ENCODE measurements around the gene ATP2B1.
"Not testable (repeated sequence)": the region's sequence is repeated elsewhere in the genome, so short reads cannot be mapped to it uniquely, and the experiment has no call there.

The ATP2B1 gene

GRCh38 chr12:89708565-89709156 lies at the start of gene ATP2B1:
ATP2B1 (minus strand) TSS chr12:89708838; CDS start chr12:89655886, 52,952 bp downstream.
- Histone ChIP-seq H3K27ac (ENCODE audit: low read depth, low read length, poor library complexity, severe bottlenecking) (peak within 1 kb of the TSS; percentile 84), H3K79me2 (ENCODE audit: insufficient read depth, low read length) (peaks cover 61% of the 10 kb centered on the region), H3K4me1 (ENCODE audit: insufficient read depth, low read length, severe bottlenecking) (peaks cover 41% of the 10 kb centered on the region), H2AFZ (ENCODE audit: low read length) (no peak within 1 kb of the TSS), H4K20me1 (ENCODE audit: insufficient read depth, low read length) (no peaks in the 10 kb centered on the region), H3K9me2 (ENCODE audit: low read depth, low read length) (no peaks in the 10 kb centered on the region), H3K27me3 (ENCODE audit: insufficient read depth, low read length) (no peaks in the 10 kb centered on the region), H3K9me3 (ENCODE audit: low read length) (no peaks in the 10 kb centered on the region), H3K36me3 (ENCODE audit: insufficient read depth, low read length) (peaks cover 9% of the 10 kb centered on the region; the same call in 1 of the 2 replicates), H3K4me2 (ENCODE audit: low read length) (peak within 1 kb of the TSS; percentile 73), H3K9ac (ENCODE audit: low read length) (peak within 1 kb of the TSS; percentile 97), H3K4me3 (ENCODE audit: low read depth, low read length, poor library complexity, severe bottlenecking) (peak within 1 kb of the TSS; percentile 92), H3F3A (ENCODE audit: insufficient read depth, low read length) (no peaks in the 10 kb centered on the region)
- TF ChIP-seq EZH2 (IDR thresholded peaks at IDR 0.05; ENCODE audit: borderline replicate concordance, low read length), result no peak
- TF ChIP-seq, protein P1, sequence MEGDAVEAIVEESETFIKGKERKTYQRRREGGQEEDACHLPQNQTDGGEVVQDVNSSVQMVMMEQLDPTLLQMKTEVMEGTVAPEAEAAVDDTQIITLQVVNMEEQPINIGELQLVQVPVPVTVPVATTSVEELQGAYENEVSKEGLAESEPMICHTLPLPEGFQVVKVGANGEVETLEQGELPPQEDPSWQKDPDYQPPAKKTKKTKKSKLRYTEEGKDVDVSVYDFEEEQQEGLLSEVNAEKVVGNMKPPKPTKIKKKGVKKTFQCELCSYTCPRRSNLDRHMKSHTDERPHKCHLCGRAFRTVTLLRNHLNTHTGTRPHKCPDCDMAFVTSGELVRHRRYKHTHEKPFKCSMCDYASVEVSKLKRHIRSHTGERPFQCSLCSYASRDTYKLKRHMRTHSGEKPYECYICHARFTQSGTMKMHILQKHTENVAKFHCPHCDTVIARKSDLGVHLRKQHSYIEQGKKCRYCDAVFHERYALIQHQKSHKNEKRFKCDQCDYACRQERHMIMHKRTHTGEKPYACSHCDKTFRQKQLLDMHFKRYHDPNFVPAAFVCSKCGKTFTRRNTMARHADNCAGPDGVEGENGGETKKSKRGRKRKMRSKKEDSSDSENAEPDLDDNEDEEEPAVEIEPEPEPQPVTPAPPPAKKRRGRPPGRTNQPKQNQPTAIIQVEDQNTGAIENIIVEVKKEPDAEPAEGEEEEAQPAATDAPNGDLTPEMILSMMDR (IDR thresholded peaks at IDR 0.05; ENCODE audit: low read length), result no peak

- not testable (repeated sequence) for H2AFZ ChIP-seq (ENCODE audit: low read length); H3F3A ChIP-seq (ENCODE audit: insufficient read depth, low read length); H3K9me2 ChIP-seq (ENCODE audit: low read depth, low read length); H4K20me1 ChIP-seq (ENCODE audit: insufficient read depth, low read length); H3K9ac ChIP-seq (ENCODE audit: low read length); H3K79me2 ChIP-seq (ENCODE audit: insufficient read depth, low read length); H3K4me2 ChIP-seq (ENCODE audit: low read length); H3K4me3 ChIP-seq (ENCODE audit: low read depth, low read length, poor library complexity, severe bottlenecking); H3K36me3 ChIP-seq (ENCODE audit: insufficient read depth, low read length); H3K27ac ChIP-seq (ENCODE audit: low read depth, low read length, poor library complexity, severe bottlenecking); H3K9me3 ChIP-seq (ENCODE audit: low read length); H3K27me3 ChIP-seq (ENCODE audit: insufficient read depth, low read length)
- H3K4me1 ChIP-seq (ENCODE audit: insufficient read depth, low read length, severe bottlenecking), result peaks cover 45% of the 10 kb centered on the region
Measured at GRCh38 chr12:89757987-89758386, 49.3 kb upstream of the ATP2B1 start.

DNA sequence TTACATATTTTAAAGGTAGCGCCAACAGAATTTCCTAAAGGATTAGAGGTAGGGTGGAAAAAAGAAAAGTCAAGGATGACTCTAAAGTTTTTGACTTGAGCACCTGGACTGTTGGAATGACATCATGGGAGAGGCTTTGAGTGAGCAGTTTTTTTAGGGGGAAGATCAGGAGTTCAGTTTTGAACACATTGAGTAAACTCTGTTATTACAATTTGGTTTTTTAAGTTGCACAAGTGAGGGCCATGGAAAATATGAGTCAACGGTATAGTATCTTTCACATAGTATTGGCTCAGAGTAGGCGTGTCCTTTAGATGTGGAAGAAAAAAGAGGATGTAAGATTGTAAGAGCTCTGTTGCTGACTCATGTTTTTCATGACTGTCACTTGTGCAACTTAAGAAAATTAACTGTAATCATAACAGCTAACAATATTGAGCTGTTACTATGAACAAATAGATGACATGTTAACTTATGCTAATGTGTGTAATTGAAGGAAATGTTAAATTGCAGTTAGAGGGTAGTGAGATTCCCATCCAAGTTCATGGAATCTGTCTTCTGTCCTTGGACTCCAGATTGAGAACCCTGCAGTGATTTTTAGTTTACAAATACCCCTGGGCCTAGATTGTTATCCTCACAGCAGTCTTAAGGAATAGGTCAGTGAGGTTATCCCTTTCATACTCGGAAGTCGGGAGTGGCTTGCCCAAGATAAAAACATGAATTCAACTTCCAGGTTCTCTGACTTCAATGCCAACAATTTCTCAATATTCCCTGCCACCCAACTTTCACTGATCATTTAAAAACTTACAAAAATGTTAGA lies 48.2 kb upstream of the ATP2B1 start:
- Histone ChIP-seq H4K20me1 (ENCODE audit: insufficient read depth, low read length) (no peaks in the 10 kb centered on the region), H3K36me3 (ENCODE audit: insufficient read depth, low read length) (no peaks in the 10 kb centered on the region), H3K9me3 (ENCODE audit: low read length) (no peaks in the 10 kb centered on the region; the same call in 1 of the 2 replicates), H2AFZ (ENCODE audit: low read length) (no peak overlapping the region), H3K4me3 (ENCODE audit: low read depth, low read length, poor library complexity, severe bottlenecking) (no peak overlapping the region), H3F3A (ENCODE audit: insufficient read depth, low read length) (no peaks in the 10 kb centered on the region), H3K4me2 (ENCODE audit: low read length) (no peak overlapping the region), H3K27me3 (ENCODE audit: insufficient read depth, low read length) (no peaks in the 10 kb centered on the region), H3K27ac (ENCODE audit: low read depth, low read length, poor library complexity, severe bottlenecking) (peak overlapping the region; percentile 24), H3K9me2 (ENCODE audit: low read depth, low read length) (no peaks in the 10 kb centered on the region), H3K4me1 (ENCODE audit: insufficient read depth, low read length, severe bottlenecking) (peaks cover 57% of the 10 kb centered on the region), H3K9ac (ENCODE audit: low read length) (no peak overlapping the region), H3K79me2 (ENCODE audit: insufficient read depth, low read length) (no peaks in the 10 kb centered on the region)
- TF ChIP-seq, protein P1 (IDR thresholded peaks at IDR 0.05; ENCODE audit: low read length), result no peak
- no peak for TF ChIP-seq EZH2 (IDR thresholded peaks at IDR 0.05; ENCODE audit: borderline replicate concordance, low read length)

All from OCI-LY1 (cell line).